ENCODE results near the gene ADAMTS2. TPM values are rescaled to one million over a fixed set of nuclear protein-coding genes. Genes with fewer than 3 reads are reported as not detected.
"Not testable (repeated sequence)": the region's sequence is repeated elsewhere in the genome, so short reads cannot be mapped to it uniquely, and the experiment has no call there.

ADAMTS2 gene
- total RNA-seq, 2 experiments from 2014 or later = not detected

GRCh38 chr5:179332741-179333290 is 12.4 kb downstream of the ADAMTS2 start:
- H3K27me3 Mint-ChIP-seq = no peaks in the 10 kb centered on the region
- POLR2A ChIA-PET = no interaction called here
- no peak for ATAC-seq (ENCODE audit: low read depth)

GRCh38 chr5:179331591-179332375 is 13.5 kb downstream of the ADAMTS2 start:
- Mint-ChIP-seq H3K4me1 (no peaks in the 10 kb centered on the region), H3K36me3 (no peaks in the 10 kb centered on the region), H3K4me3 (no peak overlapping the region), H3K27ac (no peak overlapping the region), H3K9me3 (no peaks in the 10 kb centered on the region), H3K27me3 (no peaks in the 10 kb centered on the region)
- DNase-seq (no peak), ATAC-seq (ENCODE audit: low read depth) (no peak)
- POLR2A ChIA-PET = no interaction called here

More at GRCh38 chr5:179332741-179333290, 12.4 kb downstream of the ADAMTS2 start:
- H3K4me3 Mint-ChIP-seq = no peak overlapping the region
- no peak overlapping the region for H3K27ac Mint-ChIP-seq
- H3K36me3 Mint-ChIP-seq = no peaks in the 10 kb centered on the region
- no peaks in the 10 kb centered on the region for H3K4me1 Mint-ChIP-seq
- no peak for DNase-seq
- H3K9me3 Mint-ChIP-seq = no peaks in the 10 kb centered on the region

DNA sequence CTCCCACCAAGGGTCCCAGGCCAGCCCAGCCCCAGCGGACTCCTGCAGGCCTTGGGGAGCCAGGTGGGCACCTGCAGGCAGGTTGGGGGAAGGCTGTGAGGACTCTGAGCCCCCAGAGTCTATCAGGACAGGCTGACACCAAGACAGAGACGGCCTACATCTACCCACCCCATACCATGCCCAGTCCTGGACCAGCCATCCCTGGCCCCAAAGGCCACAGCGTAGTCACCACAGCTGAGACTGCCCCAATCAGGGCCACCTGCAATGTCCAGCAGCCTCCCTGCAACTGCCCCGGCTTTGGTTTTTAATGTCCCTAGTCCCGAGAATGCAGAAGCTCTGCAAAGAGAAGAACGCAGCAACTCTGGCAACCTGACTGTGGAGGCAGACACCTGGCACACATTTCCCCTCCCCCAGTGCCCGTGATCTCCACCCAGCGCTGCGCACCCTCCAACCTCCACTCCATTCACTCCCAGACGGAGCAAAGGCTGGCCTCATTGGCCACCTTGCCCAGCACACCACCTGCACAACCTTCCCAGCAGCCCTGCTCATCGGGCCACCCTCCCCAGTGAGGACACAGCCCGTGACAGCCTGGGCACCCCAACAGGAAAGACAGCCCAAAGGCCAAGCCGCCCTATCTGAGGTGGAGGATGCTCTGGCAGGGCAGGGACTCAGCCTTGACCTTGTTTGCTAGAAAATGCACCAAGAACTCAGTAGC is 14.9 kb downstream of the ADAMTS2 start:
- no peaks in the 10 kb centered on the region for H3K9me3 Mint-ChIP-seq
- H3K4me1 Mint-ChIP-seq = no peaks in the 10 kb centered on the region
- H3K36me3 Mint-ChIP-seq = no peaks in the 10 kb centered on the region
- ATAC-seq (ENCODE audit: low read depth) (no peak), DNase-seq (no peak)
- H3K27me3 Mint-ChIP-seq = peaks cover 2% of the 10 kb centered on the region
- POLR2A ChIA-PET = no interaction called here
- H3K27ac Mint-ChIP-seq = no peak overlapping the region
- H3K4me3 Mint-ChIP-seq = no peak overlapping the region

DNA sequence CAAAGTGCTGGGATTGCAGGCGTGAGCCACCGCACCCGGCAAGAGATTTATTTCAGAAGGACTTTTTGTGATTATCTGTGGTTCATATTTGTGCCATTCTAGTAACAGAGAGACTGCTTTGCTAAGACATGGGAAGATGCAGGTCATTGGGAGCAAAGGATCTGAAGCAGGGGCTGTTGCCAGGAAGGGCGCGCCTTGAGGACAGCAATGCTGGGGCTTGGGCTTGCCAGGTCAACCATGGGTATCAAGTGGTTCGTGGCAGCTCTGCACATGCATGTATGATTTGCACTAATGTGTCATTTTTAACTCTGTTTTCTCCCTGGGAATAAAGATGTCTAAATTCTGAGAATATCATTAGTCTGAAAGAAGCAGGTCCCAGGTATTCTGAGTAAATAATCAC is 17.0 kb downstream of the ADAMTS2 start:
- POLR2A ChIA-PET = no interaction called here
- no peak for ATAC-seq (ENCODE audit: low read depth)
- no peak for DNase-seq

DNA sequence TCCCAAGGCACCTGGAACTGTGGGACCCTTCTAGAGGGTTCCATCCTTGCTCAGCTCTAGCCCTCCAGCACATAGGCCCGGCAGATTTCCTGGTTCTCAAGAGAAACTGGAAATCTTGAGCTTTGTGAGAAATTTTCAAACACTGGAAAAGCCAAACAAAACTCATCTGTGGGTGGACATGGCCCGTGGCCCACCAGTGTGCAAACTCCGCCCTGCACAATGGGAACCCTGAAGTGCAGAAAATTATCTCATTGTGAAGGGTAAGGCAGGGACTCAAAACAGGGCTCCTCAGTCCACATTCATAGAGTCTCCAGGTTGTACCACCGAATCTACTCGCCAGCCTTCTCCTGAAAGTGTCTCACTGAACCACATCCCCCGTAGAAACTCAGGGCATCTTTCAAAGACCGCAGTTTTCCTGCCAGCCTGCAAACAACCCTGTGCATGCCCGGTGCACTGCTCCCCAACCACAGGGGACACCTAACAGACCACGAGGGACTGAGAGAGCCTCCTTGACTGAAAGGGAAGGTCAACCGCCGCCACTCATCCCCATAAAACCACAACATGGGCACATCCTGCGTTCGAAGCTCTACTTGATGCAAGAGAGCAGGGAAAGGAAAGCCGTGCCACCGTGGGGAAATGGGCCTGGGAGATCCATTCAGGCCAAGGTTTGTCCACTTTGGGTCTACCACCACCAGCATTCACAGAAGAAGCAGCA is 18.1 kb downstream of the ADAMTS2 start:
- Mint-ChIP-seq H3K27ac (no peak overlapping the region), H3K4me3 (no peak overlapping the region), H3K27me3 (peaks cover 5% of the 10 kb centered on the region), H3K36me3 (no peaks in the 10 kb centered on the region), H3K4me1 (no peaks in the 10 kb centered on the region), H3K9me3 (no peaks in the 10 kb centered on the region)
- ATAC-seq (ENCODE audit: low read depth) = no peak
- DNase-seq = no peak
- POLR2A ChIA-PET = no interaction called here

More for the DNA sequence above, 17.0 kb downstream of the ADAMTS2 start:
- Mint-ChIP-seq H3K36me3 (no peaks in the 10 kb centered on the region), H3K9me3 (no peaks in the 10 kb centered on the region), H3K4me1 (no peaks in the 10 kb centered on the region), H3K27me3 (peaks cover 5% of the 10 kb centered on the region), H3K27ac (no peak overlapping the region), H3K4me3 (no peak overlapping the region)

- Mint-ChIP-seq H3K36me3 (no peaks in the 10 kb centered on the region), H3K27ac (no peak overlapping the region)
- no peak for DNase-seq
These were observed 18.9 kb downstream of the ADAMTS2 start for GRCh38 chr5:179326122-179326927.

GRCh38 chr5:179325296-179326031 is 19.8 kb downstream of the ADAMTS2 start:
- no peaks in the 10 kb centered on the region for H3K36me3 Mint-ChIP-seq
- no peak for DNase-seq

More at GRCh38 chr5:179326122-179326927, 18.9 kb downstream of the ADAMTS2 start:
- no peak overlapping the region for H3K4me3 Mint-ChIP-seq
- no peak for ATAC-seq (ENCODE audit: low read depth)
- POLR2A ChIA-PET = no interaction called here
- H3K27me3 Mint-ChIP-seq = peaks cover 5% of the 10 kb centered on the region
- H3K9me3 Mint-ChIP-seq = no peaks in the 10 kb centered on the region
- H3K4me1 Mint-ChIP-seq = no peaks in the 10 kb centered on the region

GRCh38 chr5:179324760-179325295 is 20.4 kb downstream of the ADAMTS2 start:
- Mint-ChIP-seq H3K36me3 (no peaks in the 10 kb centered on the region), H3K4me1 (no peaks in the 10 kb centered on the region), H3K27me3 (peaks cover 5% of the 10 kb centered on the region), H3K4me3 (no peak overlapping the region), H3K27ac (no peak overlapping the region), H3K9me3 (no peaks in the 10 kb centered on the region)
- DNase-seq (no peak), ATAC-seq (ENCODE audit: low read depth) (no peak)
- POLR2A ChIA-PET = no interaction called here

More at GRCh38 chr5:179325296-179326031, 19.8 kb downstream of the ADAMTS2 start:
- H3K9me3 Mint-ChIP-seq = no peaks in the 10 kb centered on the region
- POLR2A ChIA-PET = no interaction called here
- H3K4me3 Mint-ChIP-seq = no peak overlapping the region
- no peak overlapping the region for H3K27ac Mint-ChIP-seq
- H3K4me1 Mint-ChIP-seq = no peaks in the 10 kb centered on the region
- H3K27me3 Mint-ChIP-seq = peaks cover 5% of the 10 kb centered on the region
- ATAC-seq (ENCODE audit: low read depth) = no peak

DNA sequence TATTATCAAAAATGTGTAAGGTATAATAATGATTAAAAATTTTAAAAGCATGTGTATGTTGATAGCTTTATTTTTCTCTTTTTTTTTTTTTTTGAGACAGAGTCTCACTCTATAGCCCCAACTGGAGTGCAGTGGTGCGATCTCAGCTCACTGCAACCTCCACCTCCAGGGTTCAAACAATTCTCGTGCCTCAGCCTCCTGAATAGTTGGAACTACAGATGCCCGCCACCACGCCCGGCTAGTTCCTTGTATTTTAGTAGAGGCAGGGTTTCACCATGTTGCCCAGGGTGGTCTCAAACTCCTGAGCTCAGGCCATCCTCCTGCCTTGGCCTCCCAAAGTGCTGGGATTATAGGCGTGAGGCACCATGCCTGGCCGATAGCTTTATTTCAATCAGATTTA is 20.9 kb downstream of the ADAMTS2 start:
- H3K4me1 Mint-ChIP-seq; DNase-seq; H3K4me3 Mint-ChIP-seq; H3K27ac Mint-ChIP-seq; ATAC-seq (ENCODE audit: low read depth); POLR2A ChIA-PET; H3K36me3 Mint-ChIP-seq; H3K27me3 Mint-ChIP-seq; H3K9me3 Mint-ChIP-seq: not testable (repeated sequence)

GRCh38 chr5:179323026-179323870 is 22.0 kb downstream of the ADAMTS2 start:
- H3K27me3 Mint-ChIP-seq = peaks cover 5% of the 10 kb centered on the region
- H3K27ac Mint-ChIP-seq = no peak overlapping the region
- DNase-seq = no peak
- no peak for ATAC-seq (ENCODE audit: low read depth)
- no peaks in the 10 kb centered on the region for H3K4me1 Mint-ChIP-seq
- no peaks in the 10 kb centered on the region for H3K9me3 Mint-ChIP-seq
- no peak overlapping the region for H3K4me3 Mint-ChIP-seq
- POLR2A ChIA-PET = no interaction called here
- no peaks in the 10 kb centered on the region for H3K36me3 Mint-ChIP-seq

DNA sequence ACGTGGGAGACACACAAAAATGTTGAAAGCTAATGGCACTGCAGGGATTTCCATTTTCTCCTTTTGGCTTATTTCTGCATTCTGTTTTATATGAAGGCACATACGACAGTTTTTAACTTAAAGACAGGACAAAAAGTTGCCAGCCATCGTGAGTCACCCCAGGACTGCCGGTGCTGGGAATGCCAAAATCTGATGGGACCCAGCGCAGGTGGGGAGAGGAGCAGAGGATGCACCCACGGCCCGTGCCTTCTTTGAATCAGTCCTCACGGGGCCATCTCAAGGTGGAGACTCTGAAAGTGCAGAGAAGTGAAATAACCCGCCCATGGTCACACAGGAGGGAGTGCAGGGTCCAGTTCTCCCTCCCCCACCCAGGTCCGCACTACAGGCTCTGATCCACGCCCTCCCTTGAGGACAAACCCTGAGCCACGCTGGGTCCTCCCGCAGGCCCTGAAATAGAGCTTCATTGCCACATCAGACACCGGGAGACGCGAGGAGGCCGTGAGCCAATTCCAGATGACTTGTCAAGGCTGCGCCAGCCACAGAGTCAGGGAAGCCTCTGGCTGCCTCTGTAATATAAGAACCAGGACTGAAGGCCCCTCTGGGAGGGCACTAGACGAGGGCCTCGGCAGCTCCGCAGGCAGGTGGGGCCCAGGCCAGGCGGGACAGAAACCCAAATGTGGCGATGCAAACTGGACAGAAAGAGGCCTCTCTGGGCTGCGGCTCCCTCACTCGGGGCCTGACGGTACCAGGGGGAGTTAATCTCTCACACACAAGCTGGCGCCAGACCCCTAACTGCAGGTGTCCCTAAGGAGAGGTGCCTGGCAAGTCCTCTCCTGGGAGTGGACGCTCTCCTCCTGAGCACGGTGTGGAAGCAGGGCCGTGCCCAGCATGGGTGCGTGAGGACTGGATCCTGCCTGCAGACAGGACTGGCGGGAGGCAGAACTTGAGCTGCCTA is 22.9 kb downstream of the ADAMTS2 start:
- DNase-seq (no peak), ATAC-seq (ENCODE audit: low read depth) (no peak)
- no peak overlapping the region for H3K27ac Mint-ChIP-seq
- no peaks in the 10 kb centered on the region for H3K36me3 Mint-ChIP-seq
- H3K27me3 Mint-ChIP-seq = peaks cover 5% of the 10 kb centered on the region
- no peak overlapping the region for H3K4me3 Mint-ChIP-seq
- H3K9me3 Mint-ChIP-seq = no peaks in the 10 kb centered on the region
- no peaks in the 10 kb centered on the region for H3K4me1 Mint-ChIP-seq
- POLR2A ChIA-PET = no interaction called here
